ENCODE data around the gene ZCCHC3. TPM values are rescaled to one million over a fixed set of nuclear protein-coding genes. Genes with fewer than 3 reads are reported as not detected.

Gene ZCCHC3
- total RNA-seq, 1 experiment from 2014 or later, result 43.6 TPM

- peaks cover 11% of the 10 kb centered on the region for H3K4me1 Mint-ChIP-seq
- no peak for ATAC-seq
Measured at GRCh38 chr20:289693-290083, 7.7 kb upstream of the ZCCHC3 start.

GRCh38 chr20:290084-290831, 7.1 kb upstream of the ZCCHC3 start, which contains the start of gene C20orf96:
Gene C20orf96, minus strand, starts transcription at chr20:290750. Its CDS starts 140 bp downstream, at chr20:290610.
- H3K9me3 Mint-ChIP-seq, result peaks cover 9% of the 10 kb centered on the region
- peaks cover 27% of the 10 kb centered on the region for H3K27me3 Mint-ChIP-seq (ENCODE audit: low read depth)
- no peak for TF ChIP-seq EMX1 (CRISPR knock-in tag; IDR thresholded peaks at IDR 0.05)
- no peak for TF ChIP-seq ZNF416 (CRISPR knock-in tag; IDR thresholded peaks at IDR 0.05)
- TF ChIP-seq TEAD1 (CRISPR knock-in tag; IDR thresholded peaks at IDR 0.05), result no peak
- no peak for TF ChIP-seq E2F5 (CRISPR knock-in tag; IDR thresholded peaks at IDR 0.05)
- 0 out of 2 replicates have a peak, but pooled peaks have one; percentile 27 for TF ChIP-seq FOXK1 (CRISPR knock-in tag; IDR thresholded peaks at IDR 0.05)
- no peak for TF ChIP-seq CREB1 (CRISPR knock-in tag; IDR thresholded peaks at IDR 0.05)
- TF ChIP-seq MAX (CRISPR knock-in tag; IDR thresholded peaks at IDR 0.05), result peak; percentile 51; the same call in 1 of the 2 replicates
- peak; percentile 82 for TF ChIP-seq SP1 (CRISPR knock-in tag; conservative IDR thresholded peaks at IDR 0.05)
- TF ChIP-seq PRDM15 (CRISPR knock-in tag; IDR thresholded peaks at IDR 0.05), result peak; percentile 94
- no peak for TF ChIP-seq AFF4 (CRISPR knock-in tag; IDR thresholded peaks at IDR 0.05; ENCODE audit: borderline replicate concordance)
- TF ChIP-seq ZNF396 (CRISPR knock-in tag; IDR thresholded peaks at IDR 0.05; ENCODE audit: borderline replicate concordance), result no peak
- no peak for TF ChIP-seq PREB (CRISPR knock-in tag; IDR thresholded peaks at IDR 0.05; ENCODE audit: borderline replicate concordance)
- no peak within 1 kb of the TSS for H3K4me3 Mint-ChIP-seq
- DNase-seq (ENCODE audit: low spot score), result peak; percentile 96
- peak; percentile 94 for ATAC-seq
- POLR2A ChIA-PET, result interaction anchor here (1.0 kb wide), 1 partner anchor 36 kb away, joined by 7 read pairs; the partner anchor contains the start of gene SOX12
- peak within 1 kb of the TSS; percentile 90 for H3K27ac Mint-ChIP-seq
- CTCF ChIA-PET, result no interaction called here
- peaks cover 11% of the 10 kb centered on the region for H3K4me1 Mint-ChIP-seq
- H3K36me3 Mint-ChIP-seq, result peaks cover 20% of the 10 kb centered on the region

More at GRCh38 chr20:289693-290083, 7.7 kb upstream of the ZCCHC3 start:
- Mint-ChIP-seq H3K27ac (peak overlapping the region; percentile 90), H3K27me3 (ENCODE audit: low read depth) (peaks cover 22% of the 10 kb centered on the region), H3K36me3 (peaks cover 20% of the 10 kb centered on the region), H3K9me3 (peaks cover 9% of the 10 kb centered on the region), H3K4me3 (no peak overlapping the region)
- POLR2A ChIA-PET, result interaction anchor here (1.0 kb wide), 1 partner anchor 36 kb away, joined by 7 read pairs; the partner anchor contains the start of gene SOX12
- TF ChIP-seq EMX1 (CRISPR knock-in tag; IDR thresholded peaks at IDR 0.05), result no peak
- TF ChIP-seq E2F1 (CRISPR knock-in tag; IDR thresholded peaks at IDR 0.05), result no peak
- no peak for TF ChIP-seq KAT7 (CRISPR knock-in tag; IDR thresholded peaks at IDR 0.05; ENCODE audit: borderline replicate concordance)
- no peak for TF ChIP-seq OVOL2 (CRISPR knock-in tag; IDR thresholded peaks at IDR 0.05; ENCODE audit: borderline replicate concordance)
- TF ChIP-seq ZNF219 (CRISPR knock-in tag; IDR thresholded peaks at IDR 0.05; ENCODE audit: borderline replicate concordance), result no peak
- CTCF ChIA-PET, result no interaction called here
- no peak for DNase-seq (ENCODE audit: low spot score)

Data from WTC11 (cell line).